ENCODE measurements around the gene SRSF2.

DNA sequence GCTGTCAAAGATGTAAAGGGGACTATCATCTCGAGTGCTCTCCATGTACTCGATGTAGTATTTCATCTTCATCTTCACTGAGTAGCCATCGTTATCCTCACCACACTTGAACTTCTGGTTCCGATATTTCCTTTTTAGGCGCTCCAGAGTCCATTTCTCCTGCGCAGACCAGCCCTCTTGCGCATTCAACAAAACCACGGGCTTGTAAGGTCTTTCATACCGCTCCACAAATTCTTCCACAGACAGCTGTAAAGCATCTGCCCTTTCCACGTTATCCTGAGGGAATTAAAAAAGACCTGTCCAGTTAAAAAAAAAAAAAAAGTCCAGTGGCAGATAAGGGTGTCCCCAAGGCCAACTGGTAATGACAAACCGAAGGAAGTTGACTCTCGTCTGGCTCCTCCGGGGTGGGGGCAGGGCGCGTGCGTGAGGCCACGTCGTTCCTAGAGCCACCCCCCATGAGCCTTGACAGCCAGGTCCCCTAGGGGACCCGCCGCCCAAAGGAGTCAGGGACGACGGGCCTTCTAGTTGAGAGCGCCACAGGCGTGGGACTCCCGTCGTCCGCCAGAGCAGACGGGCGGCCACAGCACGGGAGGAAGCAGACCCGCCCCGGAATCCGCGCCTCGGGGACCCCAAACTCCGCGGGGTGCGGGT, 11.4 kb downstream of the SRSF2 start:
- TF ChIP-seq, protein P1, sequence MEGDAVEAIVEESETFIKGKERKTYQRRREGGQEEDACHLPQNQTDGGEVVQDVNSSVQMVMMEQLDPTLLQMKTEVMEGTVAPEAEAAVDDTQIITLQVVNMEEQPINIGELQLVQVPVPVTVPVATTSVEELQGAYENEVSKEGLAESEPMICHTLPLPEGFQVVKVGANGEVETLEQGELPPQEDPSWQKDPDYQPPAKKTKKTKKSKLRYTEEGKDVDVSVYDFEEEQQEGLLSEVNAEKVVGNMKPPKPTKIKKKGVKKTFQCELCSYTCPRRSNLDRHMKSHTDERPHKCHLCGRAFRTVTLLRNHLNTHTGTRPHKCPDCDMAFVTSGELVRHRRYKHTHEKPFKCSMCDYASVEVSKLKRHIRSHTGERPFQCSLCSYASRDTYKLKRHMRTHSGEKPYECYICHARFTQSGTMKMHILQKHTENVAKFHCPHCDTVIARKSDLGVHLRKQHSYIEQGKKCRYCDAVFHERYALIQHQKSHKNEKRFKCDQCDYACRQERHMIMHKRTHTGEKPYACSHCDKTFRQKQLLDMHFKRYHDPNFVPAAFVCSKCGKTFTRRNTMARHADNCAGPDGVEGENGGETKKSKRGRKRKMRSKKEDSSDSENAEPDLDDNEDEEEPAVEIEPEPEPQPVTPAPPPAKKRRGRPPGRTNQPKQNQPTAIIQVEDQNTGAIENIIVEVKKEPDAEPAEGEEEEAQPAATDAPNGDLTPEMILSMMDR (IDR thresholded peaks at IDR 0.05): no peak
- no peak for TF ChIP-seq ZFX (IDR thresholded peaks at IDR 0.05; ENCODE audit: borderline replicate concordance)

All from 22Rv1 (cell line).